Esophagus squamous epithelium (tissue), 5 donors: ENCODE results near the gene EPB41L2. TPM values are rescaled to one million over a fixed set of nuclear protein-coding genes. Genes with fewer than 3 reads are reported as not detected.

Experiments used
- DNase-seq: peaks from one replicate; lab custom pipeline; 2025; lab: John Stamatoyannopoulos, UW
- H3K27ac ChIP-seq, 4 donors: fragments of 200-600 bp; sonication (generic); one replicate each; pipeline ENCODE4 v1.5.1; 2016 to 2019; ENCODE audit warnings: mild to moderate bottlenecking in 1 of 4
- H3K27me3 ChIP-seq, 4 donors: fragments of 200-600 bp; sonication (generic); 1 replicate in 3 of 4; 2 replicates in 1 of 4; pipeline versions ENCODE4 v1.5.1 to v1.6.0; 2017 to 2021; ENCODE audit warnings: antibody characterized with exemption in 1 of 4
- H3K36me3 ChIP-seq, 3 donors: fragments of 200-600 bp; sonication (generic); one replicate each; pipeline ENCODE4 v1.5.1; 2016 to 2019
- H3K4me1 ChIP-seq, 3 donors: fragments of 200-600 bp; sonication (generic); one replicate each; pipeline ENCODE4 v1.5.1; 2017 to 2019
- H3K4me3 ChIP-seq, 4 donors: fragments of 200-600 bp; sonication (generic); 1 replicate in 3 of 4; 2 replicates in 1 of 4; pipeline ENCODE4 v1.5.1; 2016 to 2019; ENCODE audit warnings: mild to moderate bottlenecking in 2 of 4, moderate library complexity in 1 of 4
- H3K9me3 ChIP-seq, 3 donors: fragments of 200-600 bp; sonication (generic); one replicate each; pipeline ENCODE4 v1.5.1; 2016 to 2019
- CTCF ChIP-seq, 6 experiments: fragments of 450-650 bp in 4 of 6; fragments of 200-600 bp in 2 of 6; sonication (generic) in 2 of 6; IDR thresholded peaks; one replicate each; pipeline ENCODE4 v1.5.1; 2016 to 2019; ENCODE audit warnings: antibody characterized with exemption in 6 of 6, mild to moderate bottlenecking in 4 of 6, moderate library complexity in 4 of 6
- POLR2A ChIP-seq, 4 donors: fragments of 450-650 bp; IDR thresholded peaks; one replicate each; pipeline ENCODE4 v1.6.1; 2017; ENCODE audit warnings: antibody characterized with exemption in 4 of 4, mild to moderate bottlenecking in 4 of 4, moderate library complexity in 3 of 4
- WGBS, 2 donors: methylation state at CpG; one replicate each; pipeline ENCODE4 v1.1.5; 2018; 5-methylcytosine and 5-hydroxymethylcytosine counted together
- intact Hi-C: fragments of 100-400 bp; cut with DNase I; formaldehyde crosslinking; loops from one replicate; pipeline ENCODE4 v1.15.0; 2022
- total RNA-seq, 4 donors: library from RNA; depleted of rRNA; stranded (reverse); fragments of >200 nt; gene quantifications; one replicate each; pipeline ENCODE4 v1.1.0, GENCODE V29; 2016
- donor health status: DM: yes; HTN: yes; CAD: no.

Gene EPB41L2
- total RNA-seq, 4 donors from 2014 or later = 6.2 to 58.0 (median 14.9) TPM

DNA sequence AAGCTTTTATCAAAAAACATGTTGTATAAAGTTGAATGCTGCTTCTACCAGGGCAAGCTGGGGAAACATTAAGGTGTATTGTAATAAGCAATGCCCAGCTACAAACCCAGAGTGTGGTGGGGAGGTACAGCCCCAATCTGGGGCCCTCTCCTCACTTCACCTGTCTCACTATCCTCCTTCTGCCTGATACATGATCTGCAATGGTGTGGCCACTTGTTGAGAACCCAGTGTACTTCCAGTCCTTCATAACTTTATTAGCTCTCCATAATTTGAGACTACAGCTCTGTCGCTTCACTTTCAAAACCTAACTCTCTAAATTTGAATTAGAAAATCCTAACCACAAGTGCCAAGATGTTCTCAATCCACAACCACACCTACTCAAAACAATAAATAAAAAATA lies 84.9 kb downstream of the EPB41L2 start:
- intact Hi-C loops = no loop called here
- no peak overlapping the region for H3K27ac ChIP-seq

GRCh38 chr6:130975325-130975724 lies 87.7 kb downstream of the EPB41L2 start:
- no peak for TF ChIP-seq CTCF (IDR thresholded peaks at IDR 0.05)
- TF ChIP-seq POLR2A (IDR thresholded peaks at IDR 0.05) = no peak
- Histone ChIP-seq H3K4me1 (peaks cover 0 to 10% (median 0%) of the 10 kb centered on the region in 3 donors), H3K4me3 (no peak overlapping the region), H3K27ac (no peak overlapping the region), H3K36me3 (no peaks in the 10 kb centered on the region), H3K9me3 (no peaks in the 10 kb centered on the region), H3K27me3 (no peaks in the 10 kb centered on the region)
- no peak for DNase-seq
- intact Hi-C loops = no loop called here

More for the DNA sequence above, 84.9 kb downstream of the EPB41L2 start:
- Histone ChIP-seq H3K36me3 (no peaks in the 10 kb centered on the region), H3K27me3 (no peaks in the 10 kb centered on the region), H3K4me1 (peaks cover 0 to 11% (median 3%) of the 10 kb centered on the region in 3 donors), H3K9me3 (no peaks in the 10 kb centered on the region), H3K4me3 (no peak overlapping the region)
- DNase-seq = no peak
- WGBS, 2 donors = 85 to 89% methylated on average over 1 of the region's 1 CpG
- no peak for TF ChIP-seq CTCF (IDR thresholded peaks at IDR 0.05)
- TF ChIP-seq POLR2A (IDR thresholded peaks at IDR 0.05) = no peak

- H3K9me3 ChIP-seq = no peaks in the 10 kb centered on the region
- 91 to 94% methylated on average over 3 of the region's 3 CpGs for WGBS, 2 donors
- intact Hi-C loops = no loop called here
- H3K4me1 ChIP-seq = peaks cover 0 to 7% (median 0%) of the 10 kb centered on the region in 3 donors
- H3K4me3 ChIP-seq = no peak overlapping the region
- H3K27me3 ChIP-seq = no peaks in the 10 kb centered on the region
- TF ChIP-seq CTCF (IDR thresholded peaks at IDR 0.05) (no peak), POLR2A (IDR thresholded peaks at IDR 0.05) (no peak)
- no peaks in the 10 kb centered on the region for H3K36me3 ChIP-seq
- H3K27ac ChIP-seq = no peak overlapping the region
- DNase-seq = no peak
Measured at GRCh38 chr6:130973521-130974277, 89.3 kb downstream of the EPB41L2 start.

GRCh38 chr6:130971504-130971903 lies 91.5 kb downstream of the EPB41L2 start:
- Histone ChIP-seq H3K36me3 (no peaks in the 10 kb centered on the region), H3K4me3 (no peak overlapping the region), H3K9me3 (no peaks in the 10 kb centered on the region), H3K27ac (no peak overlapping the region), H3K27me3 (no peaks in the 10 kb centered on the region), H3K4me1 (peaks cover 0 to 26% (median 0%) of the 10 kb centered on the region in 3 donors)
- DNase-seq = no peak
- TF ChIP-seq CTCF (IDR thresholded peaks at IDR 0.05) = no peak
- TF ChIP-seq POLR2A (IDR thresholded peaks at IDR 0.05) = no peak
- intact Hi-C loops = no loop called here
- 95 to 96% methylated on average over 3 of the region's 3 CpGs for WGBS, 2 donors

DNA sequence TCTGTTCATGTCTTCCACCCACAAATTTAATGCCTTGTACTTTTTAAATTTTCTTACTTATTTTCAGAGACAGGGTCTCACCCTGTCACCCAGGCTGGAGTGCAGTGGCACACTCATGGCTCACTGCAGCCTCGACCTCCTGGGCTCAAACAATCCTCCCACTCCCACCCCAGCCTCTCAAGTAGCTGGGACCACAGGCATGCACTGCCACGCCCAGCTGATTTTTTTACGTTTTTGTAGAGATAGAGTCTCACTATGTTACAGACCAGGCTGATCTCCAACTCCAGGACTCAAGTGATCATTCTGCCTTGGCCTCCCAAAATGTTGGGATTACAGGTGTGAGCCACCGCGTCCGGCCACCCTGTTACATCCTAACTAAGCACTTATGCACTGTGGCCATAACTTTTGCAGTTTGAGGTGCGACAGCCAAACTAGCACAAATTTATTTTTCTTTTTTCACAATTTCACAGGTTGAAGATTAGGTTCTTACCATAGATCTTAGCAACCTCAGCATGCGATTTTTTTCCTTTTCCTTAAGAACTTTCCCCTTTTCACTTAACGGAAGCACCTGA lies 92.1 kb downstream of the EPB41L2 start:
- H3K4me3 ChIP-seq = no peak overlapping the region
- WGBS, 2 donors = 89% methylated on average over 9 of the region's 9 CpGs
- H3K4me1 ChIP-seq = peaks cover 0 to 27% (median 0%) of the 10 kb centered on the region in 3 donors
- no peak for DNase-seq
- intact Hi-C loops = no loop called here
- H3K27ac ChIP-seq = no peak overlapping the region
- no peaks in the 10 kb centered on the region for H3K9me3 ChIP-seq
- H3K27me3 ChIP-seq = no peaks in the 10 kb centered on the region
- no peak for TF ChIP-seq POLR2A (IDR thresholded peaks at IDR 0.05)
- TF ChIP-seq CTCF (IDR thresholded peaks at IDR 0.05) = no peak
- no peaks in the 10 kb centered on the region for H3K36me3 ChIP-seq
